Hindlimb muscle (tissue), 1 donor: ENCODE results near the gene KRT38. TPM values are rescaled to one million over a fixed set of nuclear protein-coding genes. Genes with fewer than 3 reads are reported as not detected.

ENCODE experiments used
- DNase-seq: peaks from one replicate; pipeline ENCODE4 v3.0.0-alpha.2; 2013
- polyA plus RNA-seq: library from polyadenylated mRNA; unstranded; fragments of 120-200 nt; gene quantifications from one replicate; pipeline ENCODE4 v1.2.1, GENCODE V29; 2013; ENCODE audit not compliant: insufficient read length

Gene KRT38
- not detected for polyA plus RNA-seq

DNA sequence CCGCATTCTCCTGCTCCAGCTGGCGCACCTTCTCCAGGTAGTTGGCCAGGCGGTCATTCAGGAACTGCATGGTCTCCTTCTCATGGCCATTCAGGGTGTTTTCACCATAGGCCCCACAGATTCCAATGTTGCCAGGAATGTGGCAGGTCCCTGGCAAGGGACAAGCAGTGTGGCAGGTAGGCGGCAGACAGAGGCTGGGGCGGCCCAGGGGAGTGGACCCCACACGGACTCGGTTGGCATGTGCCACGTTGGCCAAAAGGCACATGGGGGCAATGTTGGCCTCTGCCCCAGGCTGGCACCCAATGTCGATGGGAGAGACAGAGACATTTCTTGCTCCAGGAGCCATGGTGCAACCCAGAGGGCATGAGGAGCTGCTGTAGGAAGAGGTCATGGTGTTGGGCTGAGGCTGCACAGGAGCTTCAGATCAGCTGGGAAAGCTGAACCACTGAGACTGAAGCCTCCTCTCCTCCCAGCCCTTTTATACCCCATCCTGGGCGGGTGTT is at the start of gene KRT38:
KRT38 (minus strand) TSS at position 453 of the 503 bp plus-strand sequence; CDS start at position 391, 62 bp downstream.
- no peak for DNase-seq

DNA sequence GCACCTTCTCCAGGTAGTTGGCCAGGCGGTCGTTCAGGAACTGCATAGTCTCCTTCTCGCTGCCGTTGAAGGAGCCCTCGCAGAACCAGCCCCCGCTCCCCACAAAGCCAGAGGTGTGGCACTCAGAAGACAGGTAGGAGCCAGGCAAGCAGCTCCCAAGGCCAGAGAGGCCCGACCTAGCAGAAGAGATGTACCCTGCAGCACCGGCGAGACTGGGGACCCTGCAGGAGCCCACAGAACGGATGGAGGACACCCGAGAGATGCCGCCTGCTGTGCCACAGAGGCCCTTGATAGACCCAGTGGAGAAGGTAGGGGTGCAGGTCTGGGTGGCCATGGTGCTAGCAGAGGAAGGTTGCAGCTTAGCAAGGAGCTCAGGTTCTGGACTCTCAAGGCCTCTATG is 48.7 kb upstream of the KRT38 start, which contains the start of gene KRT36:
KRT36 (minus strand) TSS at position 380 of the 400 bp plus-strand sequence; CDS start at position 334, 46 bp downstream.
- no peak for DNase-seq

DNA sequence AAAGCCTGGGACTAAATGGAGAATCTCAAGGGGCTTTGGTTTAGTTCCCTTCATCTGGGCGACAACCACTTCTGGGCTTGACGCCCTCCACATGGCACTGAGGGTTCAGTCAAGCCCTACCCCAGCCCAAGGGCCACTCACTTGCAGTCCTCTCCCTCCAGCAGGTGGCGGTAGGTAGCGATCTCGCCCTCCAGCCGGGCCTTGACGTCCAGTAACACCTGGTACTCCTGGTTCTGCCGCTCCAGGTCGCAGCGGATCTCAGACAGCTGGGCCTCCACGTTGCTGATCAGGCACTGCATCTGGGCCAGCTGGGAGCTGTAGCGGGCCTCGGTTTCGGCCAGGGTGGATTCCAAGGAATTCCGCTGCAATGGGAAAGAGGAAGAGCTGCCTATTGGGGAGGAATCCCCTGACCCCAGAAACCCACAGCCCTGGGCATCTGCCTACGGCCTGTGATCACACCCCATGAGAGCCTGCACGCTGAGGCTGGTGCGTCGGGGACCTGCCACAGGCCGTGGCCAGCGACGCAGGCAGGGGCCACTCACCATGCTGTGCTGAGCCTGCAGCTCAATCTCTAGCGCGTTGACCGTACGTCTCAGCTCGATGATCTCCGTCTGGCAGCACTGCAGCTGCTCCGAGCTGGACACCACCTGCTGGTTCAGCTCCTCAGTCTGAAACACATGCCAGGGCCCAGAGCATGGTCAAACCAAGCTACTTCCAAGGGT is 46.2 kb upstream of the KRT38 start:
- no peak for DNase-seq

DNA sequence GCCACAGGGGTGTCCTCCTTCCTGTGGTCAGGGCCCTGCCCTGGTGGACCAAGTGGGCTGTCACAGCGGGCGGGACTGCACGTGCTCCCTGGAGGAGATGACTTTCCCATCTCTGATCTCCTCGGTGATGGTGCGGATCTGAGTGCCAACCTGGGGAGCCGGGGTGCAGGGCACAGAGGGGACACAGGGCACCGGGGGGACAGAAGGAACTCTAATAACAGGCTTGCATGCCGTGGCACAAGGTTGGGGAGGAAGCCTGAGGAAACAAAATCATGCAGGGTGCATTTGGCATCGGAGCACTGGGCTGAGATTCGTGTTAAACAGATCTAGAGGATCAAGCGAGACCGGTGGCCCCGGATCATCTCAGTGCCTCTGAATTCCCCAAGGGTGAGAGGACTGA is 45.5 kb upstream of the KRT38 start:
- no peak for DNase-seq

DNA sequence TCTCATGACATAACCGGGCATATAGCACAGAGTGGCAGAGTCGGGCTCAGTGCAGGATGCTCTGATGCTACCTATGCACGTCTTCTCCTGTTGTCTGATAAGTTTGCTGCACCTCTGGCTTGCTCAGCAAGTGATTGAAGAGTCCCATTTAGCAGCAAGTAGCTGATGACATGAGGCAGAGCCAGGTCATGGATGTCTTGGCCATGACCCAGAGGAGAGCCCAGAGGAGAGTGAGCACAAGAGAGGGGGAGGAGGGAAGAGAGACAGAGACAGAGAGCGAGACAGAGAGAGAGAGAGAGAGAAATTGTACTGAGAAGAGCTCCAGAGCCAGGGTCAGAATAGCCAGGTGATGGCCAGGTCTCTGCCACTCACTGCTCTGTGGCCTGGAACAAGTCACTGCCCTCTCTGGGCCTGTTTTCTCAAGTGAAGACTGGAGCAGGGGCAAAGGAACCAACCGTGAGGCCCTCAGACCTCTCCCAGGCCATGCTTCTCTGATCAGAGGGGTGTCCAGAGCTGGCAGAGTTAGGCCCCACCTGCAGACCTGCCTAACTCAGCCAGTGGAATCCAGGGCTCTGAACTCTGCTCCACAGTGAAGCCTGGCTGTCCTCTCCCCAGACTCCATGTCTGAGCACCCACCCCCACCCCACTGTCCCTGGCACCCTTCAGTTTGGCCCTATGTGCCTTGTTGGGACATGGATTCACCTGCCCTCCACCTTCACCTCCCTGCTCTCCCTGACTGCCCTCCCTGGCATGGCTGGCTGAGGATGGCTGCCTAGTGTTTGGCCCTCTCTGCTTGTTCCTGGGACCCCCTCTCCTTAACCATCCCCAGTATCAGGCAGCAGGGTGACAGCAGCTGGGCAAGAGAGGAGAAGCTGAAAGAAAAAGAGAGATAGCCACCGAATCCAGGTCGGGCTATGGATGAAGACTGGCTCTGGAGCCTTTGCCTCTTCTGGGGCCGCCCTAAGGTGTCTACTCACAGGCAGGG is 44.4 kb upstream of the KRT38 start:
- no peak for DNase-seq

DNA sequence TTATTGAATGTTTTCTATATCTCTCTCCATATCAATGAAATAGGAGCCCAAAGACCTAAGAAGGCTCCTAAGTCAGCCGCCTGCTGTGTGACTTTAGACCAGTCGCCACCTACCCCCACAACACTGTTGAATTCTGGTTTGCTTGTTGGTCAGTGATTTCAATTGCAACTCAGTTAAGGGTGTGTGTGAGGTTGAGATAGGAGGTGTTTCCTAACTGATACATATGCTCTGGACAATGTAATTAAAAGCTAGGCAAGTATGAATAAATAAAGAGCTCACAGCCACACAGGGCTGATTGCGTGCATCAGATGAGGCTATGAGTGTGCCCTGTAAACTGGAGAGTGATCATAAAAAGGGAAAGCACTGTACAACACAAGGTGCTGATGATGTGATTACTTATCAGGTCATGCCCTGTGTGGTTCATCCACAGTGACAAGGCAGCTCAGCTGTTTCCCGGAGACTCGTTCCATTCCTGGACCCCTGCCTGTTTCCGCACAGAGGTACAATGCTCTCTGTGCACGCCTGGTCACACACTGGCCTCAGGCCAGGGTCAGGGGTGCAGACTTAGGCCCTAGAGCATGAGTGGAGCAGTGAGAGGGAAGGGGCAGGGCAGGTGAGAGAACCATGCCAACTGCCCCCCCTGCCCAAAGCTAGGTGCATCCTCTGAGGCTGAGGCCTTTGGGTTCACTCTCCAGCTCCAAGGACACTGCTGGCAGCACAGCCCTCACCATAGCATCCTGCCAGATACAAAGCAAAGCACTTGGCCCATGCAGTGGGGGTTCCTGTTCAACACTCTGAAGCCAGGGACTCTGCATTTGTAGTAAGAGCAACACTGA is 43.4 kb upstream of the KRT38 start:
- DNase-seq, result no peak

DNA sequence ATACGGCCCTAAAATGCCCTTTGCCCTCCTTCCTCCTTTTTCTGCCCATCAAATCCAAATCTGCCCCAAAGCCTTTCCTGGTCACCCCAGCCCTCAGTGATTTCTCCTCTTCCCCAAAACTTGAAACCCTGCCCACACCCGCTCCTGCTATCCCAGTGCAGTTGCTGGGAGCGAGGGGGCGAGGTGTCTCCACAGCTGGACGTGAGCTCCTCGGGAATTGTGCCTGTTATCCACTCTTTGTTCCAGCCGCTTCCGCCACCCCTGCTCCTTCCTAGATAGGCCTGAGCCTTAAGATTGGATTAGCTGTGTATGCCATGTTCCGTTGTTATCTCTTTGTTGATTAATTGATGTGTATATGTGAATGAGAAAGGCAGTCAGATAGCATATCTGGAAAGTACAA is 42.7 kb upstream of the KRT38 start:
- no peak for DNase-seq

DNA sequence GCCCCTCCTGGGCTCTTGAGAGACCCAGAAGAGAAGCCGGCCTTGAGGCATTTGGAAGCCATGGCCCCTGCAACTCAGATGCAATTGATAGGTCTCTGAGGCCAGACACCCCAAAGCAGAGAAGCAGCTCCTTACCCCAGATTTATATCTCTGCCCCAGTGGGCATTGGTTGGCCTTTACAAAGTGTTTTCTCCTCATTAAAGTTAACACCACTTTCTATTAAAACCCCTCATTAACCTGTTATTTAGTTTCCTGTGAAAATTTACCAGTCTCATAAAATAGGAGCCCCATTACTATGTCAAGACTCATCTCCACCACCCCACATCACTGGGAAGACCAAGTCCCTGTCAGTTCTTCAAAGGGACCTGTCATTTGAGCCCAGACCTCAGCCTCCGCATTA is 40.3 kb upstream of the KRT38 start, which contains the start of gene KRT35:
KRT35 (minus strand) TSS at position 116 of the 400 bp plus-strand sequence; CDS start at position 62, 54 bp downstream.
- DNase-seq, result no peak

DNA sequence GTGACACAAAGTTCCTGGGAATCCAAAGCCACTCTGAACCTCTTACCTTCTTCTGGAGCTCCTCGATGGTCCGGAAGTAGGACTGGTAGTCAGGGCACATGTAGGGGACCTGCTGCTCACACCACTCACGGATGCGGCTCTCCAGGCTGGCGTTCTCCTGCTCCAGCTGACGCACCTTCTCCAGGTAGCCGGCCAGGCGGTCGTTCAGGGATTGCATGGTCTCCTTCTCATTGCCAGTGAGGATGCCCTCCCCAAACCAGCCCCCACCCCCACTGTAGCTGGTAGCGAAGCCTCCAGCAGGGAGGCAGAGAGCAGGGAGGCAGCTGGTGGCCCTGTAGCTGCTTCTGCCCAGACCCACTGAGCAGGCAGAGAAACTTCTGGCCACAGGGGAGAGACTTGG is 39.8 kb upstream of the KRT38 start:
- no peak for DNase-seq

DNA sequence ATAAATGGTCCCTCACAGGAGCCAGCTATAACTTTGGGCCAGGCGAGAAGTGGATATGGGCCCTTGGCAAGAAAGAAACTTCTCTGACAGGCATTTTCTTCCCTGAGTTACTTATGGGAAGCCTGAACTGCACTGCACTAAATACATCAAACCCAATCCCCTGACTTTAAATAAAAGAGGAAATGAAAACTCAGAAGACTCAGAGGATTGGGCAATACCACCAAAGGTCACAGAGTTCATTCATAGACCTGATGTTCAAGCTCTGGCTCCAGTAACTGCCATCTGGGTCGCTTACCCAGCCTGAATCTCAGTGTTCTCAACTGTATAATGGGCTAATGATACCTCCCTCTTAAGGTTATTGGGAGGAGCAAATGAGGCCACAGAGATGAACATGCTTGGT is 39.4 kb upstream of the KRT38 start:
- DNase-seq, result no peak

DNA sequence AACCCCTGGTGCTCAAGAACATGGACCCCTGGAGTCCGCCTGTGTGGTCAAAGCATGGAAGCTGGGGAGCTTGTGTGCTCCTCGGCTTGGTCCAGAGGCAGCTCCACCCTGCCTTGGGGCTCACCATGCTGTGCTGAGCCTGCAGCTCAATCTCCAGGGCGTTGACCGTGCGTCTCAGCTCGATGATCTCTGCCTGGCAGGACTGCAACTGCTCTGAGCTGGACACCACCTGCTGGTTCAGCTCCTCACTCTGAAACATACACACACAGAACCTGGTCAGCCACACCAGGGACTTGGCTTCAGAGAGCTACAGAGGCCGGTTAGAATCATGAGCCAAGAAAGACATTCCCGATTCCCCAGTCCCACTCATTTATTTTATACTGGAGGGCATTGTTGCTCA is 37.5 kb upstream of the KRT38 start:
- no peak for DNase-seq

DNA sequence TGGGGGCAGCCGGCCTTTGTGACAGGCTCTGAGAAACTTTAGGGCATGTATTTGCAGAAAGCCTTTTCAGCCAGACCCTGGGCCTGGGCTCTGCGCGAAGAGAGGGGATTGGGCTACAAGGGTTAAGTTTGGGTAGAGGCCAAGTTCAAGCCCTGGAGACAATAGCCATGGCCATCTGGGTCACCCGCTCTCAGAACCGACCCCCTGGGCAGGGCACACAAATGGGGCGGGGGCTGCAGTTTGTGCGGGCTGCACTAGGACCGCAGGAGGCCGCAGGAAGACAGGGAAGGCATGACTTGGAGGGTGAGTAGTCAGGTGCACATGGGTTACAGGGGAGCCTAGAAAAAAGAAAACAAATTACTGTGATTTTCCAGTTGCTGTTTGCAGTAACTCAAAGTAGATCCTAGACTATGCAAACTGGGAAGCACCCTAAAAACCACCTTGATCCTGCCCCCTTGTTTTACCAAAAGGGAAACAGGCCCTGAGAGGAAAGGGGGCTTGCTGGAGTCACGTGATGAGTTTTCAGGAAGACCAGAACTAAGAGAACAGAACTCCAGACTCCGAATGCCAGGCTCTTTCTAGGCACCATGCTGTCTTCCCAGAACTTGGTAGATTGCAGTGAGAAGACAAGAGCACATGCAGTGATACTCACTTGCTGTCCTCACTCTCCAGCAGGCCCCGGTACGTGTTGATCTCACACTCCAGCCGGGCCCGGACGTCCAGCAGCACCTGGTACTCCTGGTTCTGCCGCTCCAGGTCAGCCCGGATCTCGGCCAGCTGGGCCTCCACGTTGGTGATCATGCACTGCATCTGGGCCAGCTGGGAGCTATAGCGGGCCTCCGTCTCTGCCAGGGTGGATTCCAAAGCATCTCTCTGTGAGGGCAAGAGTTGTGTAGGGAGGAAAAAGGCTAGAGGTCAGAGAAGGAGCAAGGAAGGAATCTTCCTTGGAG is 36.4 kb upstream of the KRT38 start:
- DNase-seq, result no peak

DNA sequence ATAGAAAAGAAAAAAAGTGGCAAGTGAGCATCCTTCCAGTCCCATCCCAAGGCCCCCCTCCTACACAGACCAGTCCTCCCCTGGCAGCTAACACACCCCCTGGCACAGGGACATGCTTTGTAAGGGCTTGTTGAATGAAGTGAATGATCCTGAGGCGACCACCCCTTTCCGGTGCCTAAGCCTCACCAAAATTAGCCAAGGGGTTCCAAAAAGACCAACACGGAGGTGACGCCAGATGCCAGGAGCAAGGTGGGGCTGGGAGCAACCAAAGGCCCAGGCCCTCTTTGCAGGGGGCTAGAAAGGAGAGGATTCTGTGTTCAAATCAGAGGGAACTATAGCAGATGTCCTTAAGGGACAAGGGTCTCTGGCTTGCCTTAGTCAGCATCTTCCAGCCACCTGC is 34.6 kb upstream of the KRT38 start:
- no peak for DNase-seq

DNA sequence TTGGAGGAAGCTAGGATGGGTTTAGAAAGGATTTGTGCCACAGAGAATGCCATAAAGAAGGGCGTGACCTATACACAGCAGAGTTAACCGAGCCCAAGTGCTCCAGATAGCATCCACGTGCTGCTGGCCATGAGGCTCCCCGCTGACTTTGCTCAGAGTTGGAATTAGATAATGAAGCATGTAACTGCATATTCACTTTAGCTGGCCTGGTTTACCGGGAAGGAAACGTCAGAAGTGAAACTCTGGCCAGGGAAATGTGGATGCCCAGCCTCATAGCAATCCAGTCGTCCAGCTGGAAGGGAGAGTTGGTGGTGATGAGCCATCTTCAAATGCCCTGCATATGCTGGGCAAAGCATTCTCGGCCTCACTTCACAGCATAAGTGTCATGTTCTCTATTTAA is 34.1 kb upstream of the KRT38 start:
- DNase-seq, result no peak

DNA sequence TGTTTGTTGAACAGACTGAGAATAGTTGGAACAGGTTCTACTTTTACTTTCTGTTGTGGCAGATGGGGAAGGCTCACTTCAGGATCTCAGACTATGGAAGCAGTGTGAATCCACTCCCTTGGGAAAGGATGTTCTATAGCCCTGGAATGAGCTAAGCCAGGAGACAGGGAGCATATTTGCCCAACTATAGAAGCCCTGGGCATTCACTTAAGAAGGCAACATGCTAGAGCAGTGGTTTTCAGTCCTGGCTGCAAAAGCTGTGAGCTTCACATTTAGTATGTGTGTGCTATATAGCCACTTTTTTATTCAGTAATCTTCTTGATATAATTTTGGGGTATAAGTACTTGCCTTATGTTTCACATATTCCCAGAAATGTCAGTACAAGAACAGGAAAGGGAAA is 27.6 kb upstream of the KRT38 start:
- DNase-seq, result no peak

DNA sequence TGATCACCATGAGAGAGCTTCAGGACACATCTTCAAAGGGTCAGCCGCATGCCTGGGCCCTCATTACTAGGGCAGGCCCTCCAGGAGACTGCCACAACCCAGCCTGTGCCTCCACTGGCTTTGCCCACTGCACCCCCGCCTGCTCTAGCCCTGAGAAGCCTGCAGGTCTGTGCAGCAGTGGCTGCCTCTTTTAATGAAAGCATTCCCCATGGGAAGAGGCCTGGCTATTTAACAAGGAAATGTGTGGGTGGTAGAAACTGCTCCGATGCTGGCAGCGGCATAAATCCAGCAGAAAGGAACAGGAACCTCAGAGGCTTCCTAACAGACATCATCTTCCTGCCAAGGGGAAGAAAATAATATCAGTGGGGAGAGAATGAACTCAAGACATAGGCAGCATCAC is 26.8 kb upstream of the KRT38 start:
- no peak for DNase-seq

DNA sequence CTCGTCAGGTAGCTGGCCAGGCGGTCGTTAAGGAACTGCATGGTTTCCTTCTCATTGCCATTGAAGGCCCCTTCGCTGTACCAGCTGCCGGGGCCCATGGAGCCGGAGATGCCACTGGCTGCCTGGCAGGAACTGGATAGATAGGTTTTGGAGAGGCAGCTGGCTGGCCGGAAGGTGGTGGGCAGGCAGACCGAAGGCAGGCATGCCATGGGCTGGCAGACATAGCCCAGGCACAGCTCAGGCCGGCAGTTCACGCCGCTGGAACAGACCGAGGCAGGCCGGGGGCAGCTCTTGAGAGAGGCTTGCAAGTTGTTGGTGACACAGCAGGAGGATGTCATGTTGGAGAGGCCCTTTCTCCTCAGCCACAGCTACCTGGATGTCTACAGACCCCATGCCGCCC is 26.2 kb upstream of the KRT38 start, which contains the start of gene KRT32:
KRT32 (minus strand) TSS at position 399 of the 400 bp plus-strand sequence; CDS start at position 338, 61 bp downstream.
- DNase-seq, result no peak

DNA sequence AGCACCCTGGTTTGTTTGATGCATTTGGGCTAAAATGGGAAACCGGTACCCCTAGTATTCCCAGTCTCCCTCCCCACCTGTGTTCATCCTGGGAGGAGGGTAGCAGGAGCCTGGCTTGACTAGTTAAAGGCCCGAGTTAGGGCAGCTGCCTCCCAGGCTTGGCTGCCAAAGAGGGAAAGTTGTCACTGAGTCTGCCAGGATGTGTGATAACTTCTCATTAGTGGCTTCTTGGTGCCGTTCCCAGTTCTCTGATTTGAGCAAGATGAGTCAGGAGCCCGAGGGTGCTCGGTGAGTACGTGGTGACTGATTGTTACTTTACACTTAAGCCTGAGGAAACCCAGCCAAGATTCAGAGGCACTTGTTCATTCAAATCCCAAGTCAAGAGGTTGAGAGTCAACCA is 23.9 kb upstream of the KRT38 start:
- no peak for DNase-seq

DNA sequence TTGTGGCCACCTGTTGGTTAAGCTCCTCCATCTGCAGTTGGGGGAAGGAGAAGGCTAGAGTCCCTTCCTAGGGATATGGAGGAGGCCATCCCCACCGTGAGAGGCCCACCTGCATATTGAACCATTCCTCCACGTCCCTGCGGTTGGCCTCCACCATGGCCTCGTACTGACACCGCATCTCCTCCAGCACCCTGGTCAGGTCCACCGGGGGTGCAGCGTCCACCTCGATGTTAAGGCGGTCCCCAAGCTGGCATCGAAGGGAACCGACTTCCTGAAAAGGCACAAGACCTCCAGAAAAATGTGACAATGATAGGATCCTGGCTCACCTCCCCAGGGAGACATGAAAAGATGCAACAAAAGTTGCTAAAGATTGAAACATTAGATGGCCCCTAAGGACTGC is 23.4 kb upstream of the KRT38 start:
- no peak for DNase-seq

DNA sequence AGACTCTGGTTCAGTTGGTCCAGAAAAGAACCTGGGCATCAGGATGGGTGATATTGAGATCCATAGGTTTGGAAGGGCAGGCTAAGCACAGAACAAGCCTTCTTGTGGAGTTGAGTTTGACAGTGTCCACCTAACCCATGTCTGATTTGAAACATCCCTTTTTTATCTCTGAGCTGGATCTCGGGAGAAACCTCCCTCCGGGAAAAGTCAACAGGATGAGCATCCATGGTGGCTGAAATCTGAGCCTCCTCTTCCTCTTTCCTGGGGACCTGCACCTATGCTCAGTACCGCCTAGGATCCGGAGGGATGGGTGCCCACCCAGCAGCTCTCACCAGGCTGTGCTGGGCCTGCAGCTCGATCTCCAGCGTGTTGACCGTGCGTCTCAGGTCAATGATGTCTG is 23.0 kb upstream of the KRT38 start:
- DNase-seq, result no peak

DNA sequence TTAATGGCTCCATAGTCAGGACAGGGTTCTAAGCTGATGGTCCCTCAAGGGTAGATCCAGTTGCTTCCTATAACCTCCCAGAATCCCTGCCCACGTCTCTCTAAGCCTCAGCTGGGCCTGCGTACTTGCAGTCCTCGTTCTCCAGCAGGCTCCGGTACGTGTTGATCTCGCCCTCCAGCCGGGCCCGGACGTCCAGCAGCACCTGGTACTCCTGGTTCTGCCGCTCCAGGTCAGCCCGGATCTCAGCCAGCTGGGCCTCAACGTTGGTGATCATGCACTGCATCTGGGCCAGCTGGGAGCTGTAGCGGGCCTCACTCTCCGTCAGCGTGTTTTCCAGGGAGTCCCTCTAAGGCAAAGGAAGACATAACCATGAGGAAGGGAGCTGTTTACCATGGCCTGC is 21.9 kb upstream of the KRT38 start:
- DNase-seq, result no peak
